H9 (cell line): ENCODE results near the gene ZCCHC7. TPM values are rescaled to one million over a fixed set of nuclear protein-coding genes. Genes with fewer than 3 reads are reported as not detected.

Experiments used
- DNase-seq: peaks from one replicate; pipeline ENCODE4 v3.0.0-alpha.2; 2017
- H2AFZ ChIP-seq: one replicate; pipeline ENCODE4 v1.6.1; 2013; ENCODE audit warnings: mild to moderate bottlenecking, low read length, control low read depth, moderate library complexity
- H2AK5ac ChIP-seq: 2 replicates; pipeline ENCODE4 v1.6.1; 2013; ENCODE audit warnings: low read length, control low read depth, mixed read lengths; ENCODE audit not compliant: insufficient read length
- H2BK120ac ChIP-seq: one replicate; pipeline ENCODE4 v1.6.1; 2013; ENCODE audit warnings: low read depth, mild to moderate bottlenecking, low read length, control low read depth, inconsistent platforms; ENCODE audit not compliant: poor library complexity, severe bottlenecking
- H2BK12ac ChIP-seq: 2 replicates; pipeline ENCODE4 v1.6.1; 2013; ENCODE audit warnings: low read length, control low read depth, mixed read lengths, low read depth; ENCODE audit not compliant: insufficient read length
- H2BK15ac ChIP-seq: 2 replicates; pipeline ENCODE4 v1.6.1; 2013; ENCODE audit warnings: low read depth, low read length, control low read depth
- H2BK20ac ChIP-seq: one replicate; pipeline ENCODE4 v1.6.1; 2013; ENCODE audit warnings: low read depth, mild to moderate bottlenecking, low read length, control low read depth, inconsistent platforms; ENCODE audit not compliant: poor library complexity, severe bottlenecking
- H2BK5ac ChIP-seq: 2 replicates; pipeline ENCODE4 v1.6.1; 2013; ENCODE audit warnings: low read length, control low read depth, mixed read lengths; ENCODE audit not compliant: insufficient read length
- H3K14ac ChIP-seq: 2 replicates; pipeline ENCODE4 v1.6.1; 2013; ENCODE audit warnings: low read length, control low read depth; ENCODE audit not compliant: insufficient read depth
- H3K18ac ChIP-seq: 2 replicates; pipeline ENCODE4 v1.6.1; 2013; ENCODE audit warnings: low read depth, mild to moderate bottlenecking, mixed read lengths, low read length, control low read depth; ENCODE audit not compliant: insufficient read length
- H3K23ac ChIP-seq: 2 replicates; pipeline ENCODE4 v1.6.1; 2013; ENCODE audit warnings: low read length, control low read depth, mixed read lengths, low read depth; ENCODE audit not compliant: insufficient read length
- H3K23me2 ChIP-seq: 2 replicates; pipeline ENCODE4 v1.6.1; 2013; ENCODE audit warnings: low read depth, mild to moderate bottlenecking, mixed read lengths, low read length, control low read depth; ENCODE audit not compliant: insufficient read length, poor library complexity, severe bottlenecking
- H3K27ac ChIP-seq: 2 replicates; pipeline ENCODE4 v1.5.1; 2013; ENCODE audit warnings: low read length, control low read depth, mixed read lengths, low read depth; ENCODE audit not compliant: insufficient read length
- H3K27me3 ChIP-seq: 2 replicates; pipeline ENCODE4 v1.6.1; 2013; ENCODE audit warnings: low read length, control low read depth, inconsistent platforms; ENCODE audit not compliant: insufficient read depth
- H3K4ac ChIP-seq: 2 replicates; pipeline ENCODE4 v1.6.1; 2013; ENCODE audit warnings: low read depth, mild to moderate bottlenecking, control low read depth, inconsistent platforms, low read length, moderate library complexity
- H3K4me1 ChIP-seq: 2 replicates; pipeline ENCODE4 v1.6.1; 2013; ENCODE audit warnings: low read length, control low read depth, inconsistent platforms; ENCODE audit not compliant: insufficient read depth
- H3K4me2 ChIP-seq: 2 replicates; pipeline ENCODE4 v1.6.1; 2013; ENCODE audit warnings: low read length, control low read depth, mixed read lengths; ENCODE audit not compliant: insufficient read length, insufficient read depth
- H3K56ac ChIP-seq: 2 replicates; pipeline ENCODE4 v1.6.1; 2013; ENCODE audit warnings: low read depth, mild to moderate bottlenecking, mixed read lengths, low read length, control low read depth; ENCODE audit not compliant: insufficient read length
- H3K79me1 ChIP-seq: 2 replicates; pipeline ENCODE4 v1.6.1; 2013; ENCODE audit warnings: low read depth, mild to moderate bottlenecking, moderate library complexity, low read length, control low read depth, inconsistent platforms; ENCODE audit not compliant: insufficient read depth, poor library complexity, severe bottlenecking
- H3K79me2 ChIP-seq: 2 replicates; pipeline ENCODE4 v1.6.1; 2013; ENCODE audit warnings: low read length, control low read depth, inconsistent platforms; ENCODE audit not compliant: insufficient read depth
- H3K9ac ChIP-seq: 2 replicates; pipeline ENCODE4 v1.6.1; 2013; ENCODE audit warnings: low read length, control low read depth, mixed read lengths; ENCODE audit not compliant: insufficient read length; ENCODE audit errors: extremely low read depth
- H3K9me3 ChIP-seq: one replicate; pipeline ENCODE4 v1.6.1; 2013; ENCODE audit warnings: low read depth, low read length, inconsistent platforms; ENCODE audit not compliant: control insufficient read depth
- H3T11ph ChIP-seq: one replicate; pipeline ENCODE4 v1.6.1; 2013; ENCODE audit warnings: mild to moderate bottlenecking, low read length, control low read depth, inconsistent platforms
- H4K20me1 ChIP-seq: one replicate; pipeline ENCODE4 v1.6.1; 2013; ENCODE audit not compliant: control insufficient read depth, insufficient read length, insufficient read depth
- H4K5ac ChIP-seq: 2 replicates; pipeline ENCODE4 v1.6.1; 2013; ENCODE audit warnings: low read depth, mild to moderate bottlenecking, mixed read lengths, low read length, control low read depth; ENCODE audit not compliant: insufficient read length
- H4K8ac ChIP-seq: replicated peaks from 2 replicates; pipeline ENCODE4 v1.6.1; 2013; ENCODE audit warnings: low read length, control low read depth, mixed read lengths, low read depth; ENCODE audit not compliant: insufficient read length
- H4K91ac ChIP-seq: 2 replicates; pipeline ENCODE4 v1.6.1; 2013; ENCODE audit warnings: low read depth, mild to moderate bottlenecking, moderate library complexity, mixed read lengths, low read length, control low read depth; ENCODE audit not compliant: insufficient read length
- H3K27ac Mint-ChIP-seq, 3 experiments: 2 replicates in 2 of 3; 3 replicates in 1 of 3; pipeline ENCODE4 v1.8.0; 2020 to 2021; ENCODE audit warnings: mixed read lengths in 3 of 3, mild to moderate bottlenecking in 1 of 3, moderate library complexity in 1 of 3
- H3K27me3 Mint-ChIP-seq: 2 replicates; pipeline ENCODE4 v1.8.0; 2021; ENCODE audit warnings: low read depth, mild to moderate bottlenecking, moderate library complexity, mixed read lengths
- H3K36me3 Mint-ChIP-seq, 3 experiments: 2 replicates in 2 of 3; 3 replicates in 1 of 3; pipeline ENCODE4 v1.8.0; 2020 to 2021; ENCODE audit warnings: low read depth in 3 of 3, mixed read lengths in 3 of 3; ENCODE audit not compliant: insufficient read depth in 1 of 3
- H3K4me1 Mint-ChIP-seq, 2 experiments: 2 replicates each; pipeline ENCODE4 v1.8.0; 2020; ENCODE audit warnings: mixed read lengths in 2 of 2
- H3K4me3 Mint-ChIP-seq, 2 experiments: 2 replicates in 1 of 2; 3 replicates in 1 of 2; pipeline ENCODE4 v1.8.0; 2020 to 2021; ENCODE audit warnings: mild to moderate bottlenecking in 2 of 2, mixed read lengths in 2 of 2, moderate library complexity in 1 of 2
- H3K9me3 Mint-ChIP-seq, 2 experiments: 2 replicates in 1 of 2; 3 replicates in 1 of 2; pipeline ENCODE4 v1.8.0; 2020; ENCODE audit warnings: mild to moderate bottlenecking in 2 of 2, mixed read lengths in 2 of 2, moderate library complexity in 1 of 2
- CTCF ChIP-seq: fragments of 200-600 bp; sonication (generic); conservative IDR thresholded peaks from 3 replicates; pipeline ENCODE4 v1.8.0; 2021; ENCODE audit warnings: antibody characterized with exemption, mild to moderate bottlenecking
- WGBS: extraction: QIAGEN DNeasy Blood & Tissue Kit; methylation state at CpG from one replicate; pipeline ENCODE4 v1.1.7; 2013; ENCODE audit warnings: missing lambda C conversion rate, low lambda C conversion rate, mixed read lengths; ENCODE audit not compliant: insufficient read length; ENCODE audit errors: extremely low coverage; 5-methylcytosine and 5-hydroxymethylcytosine counted together
- total RNA-seq: library from RNA; stranded (reverse); gene quantifications from 2 replicates; pipeline ENCODE4 v1.2.1, GENCODE V29; 2021

ZCCHC7 gene
- total RNA-seq, 1 experiment from 2014 or later: 20.3 TPM

- no peak for TF ChIP-seq CTCF
- Histone ChIP-seq H2AFZ (no peak overlapping the region), H3K9ac (no peak overlapping the region), H2BK5ac (no peak overlapping the region), H3K4me1 (peaks cover 4% of the 10 kb centered on the region; the same call in 1 of the 2 replicates), H3K27ac (no peak overlapping the region), H4K8ac (no peak overlapping the region), H3K4ac (no peak overlapping the region), H4K5ac (no peak overlapping the region), H3K23ac (no peak overlapping the region), H3K4me2 (no peak overlapping the region), H2AK5ac (no peak overlapping the region), H2BK15ac (no peak overlapping the region), H2BK12ac (no peak overlapping the region), H3K18ac (no peak overlapping the region), H3K9me3 (no peaks in the 10 kb centered on the region), H3K56ac (no peak overlapping the region), H3K79me2 (no peaks in the 10 kb centered on the region), H3K14ac (no peak overlapping the region), H2BK20ac (no peak overlapping the region), H3K79me1 (no peaks in the 10 kb centered on the region), H3K27me3 (no peaks in the 10 kb centered on the region), H2BK120ac (no peak overlapping the region), H4K20me1 (no peaks in the 10 kb centered on the region), H4K91ac (no peak overlapping the region), H3T11ph (no peak overlapping the region), H3K23me2 (no peaks in the 10 kb centered on the region)
- Mint-ChIP-seq H3K4me1 (peaks cover 6 to 9% of the 10 kb centered on the region in 2 experiments), H3K27me3 (no peaks in the 10 kb centered on the region), H3K27ac (no peak overlapping the region), H3K9me3 (no peaks in the 10 kb centered on the region), H3K4me3 (no peak overlapping the region), H3K36me3 (no peaks in the 10 kb centered on the region)
- no CpG with 5 or more reads among the region's 1 CpG for WGBS
- no peak for DNase-seq
Measured at GRCh38 chr9:37343724-37344123, 223.3 kb downstream of the ZCCHC7 start.
